Embryonic facial prominence (tissue), 1 donor: ENCODE results near the gene RPS6KA5.
"Not testable (repeated sequence)": the region's sequence is repeated elsewhere in the genome, so short reads cannot be mapped to it uniquely, and the experiment has no call there.

Source experiments
- DNase-seq: peaks from one replicate; pipeline ENCODE4 v3.0.0-alpha.2; 2016; ENCODE audit errors: extremely low spot score

RPS6KA5 gene

DNA sequence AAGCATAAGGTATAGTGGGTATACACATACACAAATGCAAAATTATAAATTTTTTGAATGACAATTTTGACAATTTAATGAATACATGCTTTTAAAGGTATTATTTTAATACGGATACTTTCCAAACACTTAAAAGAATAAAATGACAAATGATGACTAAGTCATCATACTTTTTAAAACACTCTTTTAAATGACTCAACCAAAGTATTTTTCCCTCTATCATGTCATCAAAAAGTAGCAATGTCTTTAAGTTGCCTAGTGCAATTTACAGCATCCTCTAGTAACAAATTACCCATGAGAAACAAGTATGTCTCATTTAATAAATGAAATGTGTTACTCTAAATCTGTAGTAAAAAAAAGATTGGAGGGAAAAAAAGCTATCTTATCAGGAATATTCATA is 73.3 kb downstream of the RPS6KA5 start:
- no peak for DNase-seq

DNA sequence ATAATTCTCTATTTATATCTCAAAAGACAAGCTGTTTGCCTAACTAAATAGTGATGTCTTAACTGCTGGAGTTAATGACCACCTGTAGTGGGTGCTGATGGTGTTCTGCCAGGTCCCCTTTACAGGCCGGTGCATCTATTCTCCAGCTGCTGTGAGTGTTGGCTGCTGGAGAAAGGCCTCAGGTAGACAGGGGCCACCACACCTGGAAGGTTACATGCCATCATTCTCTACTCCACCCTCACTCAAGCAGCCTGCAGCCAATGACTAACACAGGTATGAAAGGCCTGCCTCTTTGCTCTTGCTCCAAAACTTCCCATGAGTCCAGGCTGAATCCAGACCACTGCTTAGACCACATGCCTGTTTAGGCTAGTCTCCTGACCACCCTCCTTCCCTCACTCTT is 73.9 kb downstream of the RPS6KA5 start:
- DNase-seq = no peak

DNA sequence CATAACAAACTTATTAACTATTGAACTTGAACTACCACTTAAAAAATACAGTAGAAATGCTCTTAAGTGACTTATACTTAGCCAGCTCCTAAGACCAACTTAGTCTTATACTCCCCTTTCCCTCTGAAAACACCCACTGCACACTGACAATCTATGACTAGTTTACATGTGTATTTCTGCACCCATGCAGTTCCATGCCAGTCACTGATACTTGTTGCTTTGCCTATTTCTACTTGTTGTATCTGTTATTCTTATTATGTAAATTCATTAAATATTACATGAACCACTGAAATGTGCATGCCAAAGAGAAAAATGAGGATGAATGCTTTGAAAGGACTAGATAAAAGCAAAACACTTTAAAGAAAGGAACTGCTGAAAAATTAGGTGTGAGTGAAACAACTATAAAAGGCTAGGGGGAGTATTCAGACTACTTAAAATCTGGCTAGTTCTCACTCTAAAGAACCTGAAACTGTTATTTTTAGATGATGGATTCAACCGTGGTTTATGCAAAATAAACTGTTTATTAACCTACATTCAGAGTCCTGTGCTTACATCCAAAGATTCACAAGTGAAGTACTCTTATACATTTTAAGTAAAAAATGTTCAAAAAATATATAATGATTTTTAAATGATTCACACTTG is 74.7 kb downstream of the RPS6KA5 start:
- DNase-seq = no peak

DNA sequence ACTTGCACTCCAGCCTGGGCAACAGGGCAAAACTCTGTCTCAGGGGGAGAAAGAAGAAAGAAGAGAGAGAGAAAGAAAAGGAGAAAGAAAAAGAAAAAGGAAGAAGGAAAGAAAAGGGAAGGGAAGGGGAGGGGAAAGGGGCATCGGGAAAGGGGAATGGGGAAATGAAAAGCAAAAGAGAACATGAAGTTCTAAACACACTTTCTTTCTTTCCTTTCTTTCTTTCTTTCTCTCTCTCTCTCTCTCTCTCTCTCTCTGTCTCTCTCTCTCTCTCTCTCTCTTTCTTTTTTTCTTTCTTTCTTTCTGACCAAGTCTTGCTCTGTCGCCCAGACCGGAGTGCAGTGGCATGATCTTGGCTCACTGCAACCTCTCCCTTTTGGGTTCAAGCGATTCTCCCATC is 76.9 kb downstream of the RPS6KA5 start:
- DNase-seq = no peak

DNA sequence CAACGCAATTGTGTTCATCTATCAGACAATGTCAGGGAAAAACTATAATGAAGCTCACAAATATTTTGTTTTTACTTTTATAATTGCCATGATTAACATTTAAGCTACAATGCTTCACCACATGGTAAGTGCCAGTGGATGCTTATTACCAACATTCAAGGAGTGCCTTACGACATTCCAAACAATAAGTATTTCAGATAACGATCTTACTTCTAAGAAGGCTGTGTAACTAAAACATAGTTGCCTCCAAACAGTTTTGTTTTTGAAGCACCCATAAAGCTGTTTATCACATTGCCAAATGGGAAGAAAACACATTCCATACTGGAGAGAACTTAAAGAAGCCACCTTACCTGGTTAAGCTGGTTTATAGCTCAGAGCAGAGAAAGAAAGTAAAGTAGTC is 78.8 kb downstream of the RPS6KA5 start:
- DNase-seq = no peak

DNA sequence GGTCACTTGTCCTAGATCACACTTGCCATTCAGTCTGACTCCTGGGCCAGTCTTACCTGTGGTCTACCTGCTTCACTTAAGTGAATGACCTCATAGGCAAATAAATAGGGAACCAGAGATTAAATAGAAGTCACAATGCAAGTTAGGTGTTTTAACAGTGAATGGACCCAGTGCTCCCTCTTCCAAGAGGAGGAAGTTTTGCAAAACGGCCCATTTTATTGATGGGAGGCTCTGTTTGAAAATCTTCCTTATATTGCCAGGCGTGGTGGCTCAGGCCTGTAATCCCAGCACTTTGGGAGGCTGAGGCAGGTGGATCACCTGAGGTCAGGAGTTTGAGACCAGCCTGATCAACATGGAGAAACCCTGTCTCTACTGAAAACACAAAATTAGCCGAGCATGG is 79.8 kb downstream of the RPS6KA5 start:
- DNase-seq = not testable (repeated sequence)

DNA sequence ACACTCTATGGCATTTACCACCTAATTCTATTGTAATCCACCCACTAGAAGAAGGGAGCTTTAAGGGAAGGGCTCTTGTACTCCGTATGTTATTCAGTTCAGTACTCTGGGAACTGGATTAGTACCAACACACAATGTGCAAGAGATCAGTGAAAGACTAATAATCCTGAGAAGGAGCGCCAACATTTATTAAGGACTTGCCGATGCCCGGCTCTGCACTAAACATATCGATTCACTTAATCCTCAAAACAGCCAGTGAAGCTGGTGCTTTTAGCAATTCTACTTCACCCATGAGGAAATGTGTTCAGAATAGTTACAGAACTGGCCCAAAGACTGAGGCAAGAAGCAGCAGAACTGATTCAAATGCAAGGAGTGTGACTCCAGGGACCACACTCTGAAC is 80.9 kb downstream of the RPS6KA5 start:
- DNase-seq = no peak

DNA sequence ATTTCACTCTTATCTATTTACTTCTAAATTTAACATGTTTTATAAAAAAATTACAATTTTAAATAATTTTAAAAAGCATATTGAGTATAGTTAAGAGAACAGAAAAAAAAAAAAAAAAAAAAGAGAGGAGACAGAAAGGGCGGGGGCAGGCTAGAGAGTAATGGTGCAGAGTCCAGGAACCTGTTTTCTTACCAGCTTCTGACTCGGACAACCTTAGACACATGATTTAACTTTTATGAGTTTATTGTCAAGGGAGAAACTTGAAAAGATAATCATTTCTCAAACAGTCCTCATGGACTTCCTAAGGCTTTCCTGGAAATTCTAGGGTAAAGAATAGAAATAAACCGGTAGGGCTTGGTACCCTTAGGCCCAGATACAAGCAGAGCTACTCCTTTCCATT is 84.3 kb downstream of the RPS6KA5 start:
- no peak for DNase-seq

DNA sequence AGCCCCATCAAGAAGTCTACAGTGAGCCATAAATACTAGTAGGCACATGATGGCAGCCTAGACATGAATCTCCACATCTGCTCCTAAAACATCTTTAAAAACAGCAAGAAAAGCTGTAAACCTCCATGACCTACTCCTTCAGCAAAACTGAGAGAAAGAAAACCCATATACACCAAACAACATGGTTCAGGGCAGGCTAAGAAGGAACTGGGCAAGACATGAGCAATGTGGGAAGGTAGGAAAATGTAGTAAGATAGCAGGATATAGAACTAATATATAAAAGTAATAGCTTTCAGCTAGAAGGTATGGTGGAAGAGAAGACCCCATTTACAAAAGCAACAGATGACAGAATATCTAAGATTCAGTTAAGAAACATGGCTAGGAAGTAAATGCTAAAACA is 88.8 kb downstream of the RPS6KA5 start:
- no peak for DNase-seq

DNA sequence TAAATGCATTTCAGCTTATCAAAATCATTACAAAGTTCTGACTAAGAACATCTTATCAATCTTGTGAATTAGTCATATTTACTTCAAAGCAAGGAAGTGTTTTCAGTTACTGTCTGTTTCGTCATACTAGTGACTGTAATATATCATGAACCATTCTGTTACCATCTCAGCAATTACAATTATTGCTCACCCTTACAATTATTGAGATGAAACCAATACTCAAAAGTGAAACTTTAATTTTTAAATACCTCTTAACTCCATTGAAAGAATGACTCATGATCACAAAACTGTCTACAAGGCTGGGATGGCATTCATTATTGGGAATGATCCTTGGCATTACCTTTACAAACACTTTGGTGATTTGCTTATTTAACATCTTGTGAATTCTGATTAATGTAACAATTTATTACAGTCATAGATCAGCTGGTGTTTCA is 90.3 kb downstream of the RPS6KA5 start:
- DNase-seq = no peak

DNA sequence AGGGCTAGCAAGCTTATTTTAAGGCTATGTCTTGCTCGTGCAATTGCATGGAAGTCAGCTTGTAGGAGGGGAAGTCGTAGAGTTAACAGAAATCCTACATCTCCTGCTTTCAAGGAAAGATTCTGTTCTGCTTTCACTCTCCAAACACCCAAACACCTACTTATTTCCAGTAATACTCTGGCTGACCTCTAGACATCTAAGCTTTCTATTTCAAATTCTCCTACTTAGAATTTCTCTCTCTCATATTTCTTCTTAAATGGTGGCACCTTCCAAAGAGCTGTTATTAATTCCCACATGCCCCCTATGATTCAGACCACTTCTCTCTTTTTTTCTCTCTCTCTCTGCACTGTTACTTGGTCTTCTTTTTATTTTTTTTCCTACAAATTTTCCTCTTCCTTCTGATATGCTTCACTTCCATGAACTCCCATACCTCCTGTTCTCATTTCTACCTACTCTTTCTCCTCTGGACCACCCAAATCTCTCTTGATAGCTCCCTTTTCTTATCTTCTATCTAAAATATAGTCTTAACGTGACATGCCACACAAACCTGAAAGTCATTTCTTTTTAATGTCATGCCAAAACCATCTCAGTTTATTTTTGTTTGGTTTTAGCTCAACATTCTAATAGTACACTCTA is 90.8 kb downstream of the RPS6KA5 start:
- DNase-seq = no peak

DNA sequence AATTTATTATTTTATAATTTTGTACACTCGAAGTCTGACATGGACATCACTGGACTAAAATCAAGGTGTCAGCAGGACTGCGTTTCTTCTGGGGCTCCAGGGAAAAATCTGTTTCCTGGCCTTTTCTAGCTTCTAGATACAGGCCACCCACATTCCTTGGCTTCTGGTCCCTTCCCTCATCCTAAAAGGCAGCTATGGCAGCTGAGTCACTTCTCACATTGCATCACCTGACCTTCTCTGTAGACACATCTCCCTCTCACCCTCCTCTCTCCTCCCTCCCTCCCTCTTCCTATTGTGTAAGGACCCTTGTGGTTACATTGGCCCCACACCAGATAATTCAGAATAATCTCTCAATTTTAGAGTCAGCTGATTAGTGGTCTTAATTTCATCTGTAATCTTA is 92.4 kb downstream of the RPS6KA5 start:
- DNase-seq = no peak

DNA sequence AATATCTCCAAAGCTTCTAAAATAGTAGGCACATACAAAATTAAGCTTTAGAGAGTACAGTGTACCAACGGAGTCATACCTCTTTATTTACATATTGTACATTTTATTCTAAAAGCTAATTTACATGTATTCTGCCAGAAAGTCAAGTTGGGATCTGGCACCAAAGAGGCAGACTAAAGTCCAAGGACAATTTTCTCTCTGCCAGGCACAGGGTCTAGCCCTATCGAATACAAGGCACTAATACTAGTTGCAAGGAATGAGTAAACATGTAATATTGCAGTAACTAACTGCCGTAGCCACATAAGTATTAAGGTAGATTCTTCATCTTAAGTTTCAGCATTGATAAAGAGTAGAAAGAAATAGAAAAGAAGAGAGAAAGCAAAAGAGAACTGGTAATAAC is 93.9 kb downstream of the RPS6KA5 start:
- no peak for DNase-seq

DNA sequence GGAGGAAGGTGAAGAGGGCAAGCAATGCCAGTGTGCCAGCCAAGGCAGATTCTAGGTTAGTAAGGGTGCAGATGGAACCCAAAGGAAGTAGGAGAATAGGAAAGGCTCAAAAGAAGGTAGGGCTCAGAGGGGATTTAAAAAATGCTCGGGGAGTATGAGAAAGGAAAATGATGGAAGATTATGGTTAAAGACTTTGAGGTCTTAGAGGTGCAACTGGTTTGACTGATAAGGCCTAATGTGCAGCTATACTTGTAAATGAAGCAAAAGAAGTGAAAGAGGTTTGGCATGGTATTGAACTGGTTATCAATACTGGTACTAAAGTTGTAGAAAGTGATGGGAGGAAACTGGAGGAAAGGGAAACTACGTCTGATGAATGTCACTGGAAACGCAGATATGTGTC is 94.7 kb downstream of the RPS6KA5 start:
- DNase-seq = no peak

DNA sequence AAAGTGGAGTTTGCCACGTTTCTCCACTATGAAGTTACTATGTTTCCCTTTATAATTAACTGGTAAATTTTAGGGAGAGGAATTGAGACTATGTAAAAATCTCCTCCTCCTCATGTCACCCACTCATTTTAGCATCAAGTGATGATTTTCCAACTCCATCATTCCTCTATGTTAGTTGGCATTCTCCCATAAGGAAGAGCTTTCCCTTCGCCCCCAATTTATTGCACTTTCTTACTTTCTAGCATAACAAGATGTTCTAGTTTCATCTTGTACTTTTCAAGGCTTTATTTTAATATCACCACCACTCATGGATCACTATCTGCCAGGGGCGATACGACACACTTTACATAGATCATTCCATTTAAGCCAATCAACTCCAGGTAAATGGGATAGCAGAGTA is 97.1 kb downstream of the RPS6KA5 start:
- no peak for DNase-seq

DNA sequence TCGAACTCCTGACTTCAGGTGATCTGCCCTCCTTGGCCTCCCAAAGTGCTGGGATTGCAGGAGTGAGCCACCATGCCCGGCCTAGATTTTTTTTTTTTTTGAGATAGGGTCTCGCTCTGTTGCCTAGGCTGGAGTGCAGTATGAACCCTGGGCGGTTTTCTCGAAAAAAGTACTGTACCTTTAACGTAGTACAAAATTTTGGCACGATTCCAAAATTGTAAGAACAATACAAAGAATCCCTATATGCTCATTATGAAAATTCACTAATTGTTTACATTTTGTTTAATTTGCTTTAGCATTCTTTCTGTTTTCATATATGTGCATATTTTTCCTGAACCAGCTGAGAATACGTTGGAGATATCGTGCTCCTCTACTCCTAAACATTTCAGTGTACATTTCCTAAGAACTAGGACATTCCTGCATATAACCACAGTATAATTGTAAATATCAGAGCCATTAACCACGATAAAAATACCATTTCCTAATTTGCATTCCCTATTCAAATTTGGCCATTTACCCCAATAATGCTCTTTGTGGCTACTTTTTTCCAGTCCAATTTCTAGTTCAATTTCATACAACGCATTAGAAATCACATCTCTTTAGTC is 97.8 kb downstream of the RPS6KA5 start:
- DNase-seq = no peak

DNA sequence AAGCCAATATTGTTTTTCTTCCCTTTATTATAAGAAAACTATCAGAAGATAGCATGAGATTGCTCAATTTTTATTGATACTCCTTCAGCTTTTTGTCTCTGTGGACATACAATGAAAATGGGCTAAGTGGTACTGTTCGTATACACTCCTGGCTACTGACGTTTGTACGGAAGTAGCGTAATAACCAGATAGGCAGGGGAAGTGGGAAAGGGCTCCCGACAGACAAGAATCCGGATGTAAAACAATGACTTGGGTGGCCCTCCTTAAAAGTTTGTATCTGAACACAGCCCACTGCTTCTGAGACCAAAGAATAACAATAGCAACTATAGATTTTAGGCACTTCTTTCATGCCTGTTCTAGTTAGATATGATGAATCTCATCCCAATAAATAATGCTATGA is 99.6 kb downstream of the RPS6KA5 start:
- no peak for DNase-seq

DNA sequence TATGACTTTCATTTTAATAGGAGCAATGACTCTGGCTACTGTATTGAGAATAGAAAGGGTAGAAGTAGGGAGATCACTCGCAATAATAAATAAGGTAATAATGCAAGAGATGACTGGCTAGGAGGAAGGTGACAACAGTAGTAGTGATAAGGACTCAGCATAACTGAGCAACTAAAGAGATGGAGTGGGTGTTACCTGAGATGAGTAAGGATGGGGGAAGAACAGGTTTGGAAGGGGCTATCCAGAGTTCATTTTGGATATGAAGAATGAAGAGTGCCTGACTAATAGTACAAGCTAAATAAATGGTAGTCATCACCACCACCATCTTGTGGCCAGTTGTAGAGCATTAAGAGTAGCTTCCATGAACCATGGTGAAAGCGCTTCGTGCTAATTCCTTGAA is 101.1 kb downstream of the RPS6KA5 start:
- DNase-seq = no peak

DNA sequence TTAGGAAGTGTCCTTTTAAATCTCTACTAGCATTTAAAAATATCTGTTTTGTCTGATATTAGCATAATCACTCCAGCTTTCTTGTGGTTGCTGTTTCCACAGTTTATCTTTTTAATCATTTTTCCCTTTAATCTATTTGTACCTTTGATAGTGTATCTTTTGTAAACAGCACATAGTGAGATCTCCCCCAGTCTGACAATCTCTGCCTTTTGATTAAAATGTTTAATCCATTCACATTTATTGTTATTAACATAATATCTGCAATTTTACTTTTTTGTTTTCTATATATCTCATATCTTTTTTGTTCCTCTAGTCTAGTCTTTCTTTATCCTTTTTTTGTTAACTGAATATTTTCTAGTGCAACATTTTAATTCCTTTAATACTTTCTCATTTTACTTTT is 104.2 kb downstream of the RPS6KA5 start:
- DNase-seq = no peak

DNA sequence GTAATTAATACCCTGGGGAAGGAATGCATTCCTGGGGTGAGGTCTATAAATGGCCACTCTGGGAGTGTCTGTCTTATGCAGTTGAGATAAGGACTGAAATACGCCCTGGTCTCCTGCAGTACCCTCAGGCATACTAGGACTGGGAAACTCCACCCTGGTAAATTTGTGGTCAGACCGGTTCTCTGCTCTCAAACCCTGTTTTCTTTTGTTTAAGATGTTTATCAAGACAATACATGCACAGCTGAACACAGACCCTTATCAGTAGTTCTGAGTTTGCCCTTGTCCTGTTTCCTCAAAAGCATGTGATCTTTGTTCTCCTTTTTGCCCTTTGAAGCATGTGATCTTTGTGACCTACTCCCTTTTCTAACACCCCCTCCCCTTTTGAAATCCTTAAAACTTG is 106.8 kb downstream of the RPS6KA5 start:
- not testable (repeated sequence) for DNase-seq

DNA sequence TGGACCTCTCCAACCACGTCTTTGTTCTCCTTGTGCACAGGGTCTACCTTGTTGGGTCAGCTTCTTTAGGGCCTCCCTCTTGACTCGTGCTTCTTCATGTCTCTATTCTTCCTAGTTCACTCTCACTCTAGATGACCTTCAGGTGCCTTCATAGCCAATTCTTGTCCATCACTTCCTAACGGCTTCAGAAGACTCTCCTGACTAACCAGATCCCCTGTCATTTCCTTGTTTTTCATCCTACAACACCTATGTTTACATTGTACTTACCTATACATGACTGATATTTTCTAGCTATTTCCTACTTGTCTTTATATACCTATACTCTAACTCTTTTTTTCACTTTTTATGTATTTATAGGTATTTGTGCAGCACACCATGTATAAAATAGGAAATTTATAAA is 117.1 kb downstream of the RPS6KA5 start:
- no peak for DNase-seq

DNA sequence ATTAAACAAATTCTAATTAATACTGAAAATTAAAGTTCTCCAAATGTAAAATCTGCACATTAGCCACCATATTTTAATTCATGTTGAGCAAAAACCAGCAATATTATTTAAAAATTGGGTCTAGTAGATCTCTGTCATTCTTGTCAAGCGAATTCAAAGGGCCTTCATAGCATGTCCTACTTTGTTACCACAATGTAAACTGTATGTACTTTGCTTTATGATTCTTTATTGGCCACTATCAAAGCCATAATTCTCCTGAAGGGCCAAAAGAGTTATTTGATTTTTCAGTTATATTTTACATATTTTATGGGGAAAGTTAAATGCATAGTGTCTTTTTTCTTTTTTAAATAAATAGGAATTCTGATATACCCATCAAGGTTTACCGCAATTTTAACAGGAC is 117.9 kb downstream of the RPS6KA5 start:
- DNase-seq = no peak

DNA sequence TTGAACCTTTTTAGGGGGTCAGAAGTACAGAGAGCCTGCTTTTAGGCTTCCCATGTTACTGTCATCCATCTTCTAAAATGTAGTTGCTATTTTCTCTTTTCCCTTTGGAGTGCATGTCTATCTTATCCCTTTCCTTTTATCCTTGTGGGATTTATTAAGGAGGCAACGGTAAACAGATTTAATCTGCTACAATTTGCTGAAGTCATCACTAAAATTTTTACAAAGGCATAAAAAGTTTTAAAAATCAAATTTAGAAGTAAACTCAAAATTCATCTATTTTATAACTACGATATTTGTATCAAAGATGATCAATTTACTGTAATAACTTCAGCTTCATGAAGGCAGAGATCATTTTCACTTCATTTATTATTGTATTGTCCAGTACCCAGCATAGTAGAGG is 118.7 kb downstream of the RPS6KA5 start:
- no peak for DNase-seq
